Heart right ventricle (tissue), 16 donors: ENCODE measurements around the gene BIRC6. TPM values are rescaled to one million over a fixed set of nuclear protein-coding genes. Genes with fewer than 3 reads are reported as not detected.

Experiments used
- ATAC-seq, 8 donors: fragments of 200-7000 bp; cut with Tn5 transposase; one replicate each; pipeline ENCODE4 v1.9.1; 2020; ENCODE audit warnings: mild to moderate bottlenecking in 8 of 8, moderate library complexity in 8 of 8, moderate number of reproducible peaks in 1 of 8
- DNase-seq, 2 donors: peaks; one replicate each; pipeline ENCODE4 v3.0.0-alpha.2; 2020
- H3K27ac ChIP-seq, 10 donors: fragments of 200-600 bp; sonication (generic) in 2 of 10; one replicate each; pipeline versions ENCODE4 v1.5.0 to v1.8.0; 2020 to 2022; ENCODE audit warnings: mild to moderate bottlenecking in 3 of 10
- H3K27me3 ChIP-seq, 7 donors: fragments of 200-600 bp; one replicate each; pipeline ENCODE4 v1.8.0; 2021 to 2022; ENCODE audit warnings: mild to moderate bottlenecking in 2 of 7
- H3K36me3 ChIP-seq, 9 donors: fragments of 200-600 bp; sonication (generic) in 1 of 9; one replicate each; pipeline versions ENCODE4 v1.5.0 to v1.8.0; 2020 to 2022; ENCODE audit warnings: mild to moderate bottlenecking in 2 of 9
- H3K4me1 ChIP-seq, 9 donors: fragments of 200-600 bp; sonication (generic) in 1 of 9; one replicate each; pipeline versions ENCODE4 v1.5.0 to v1.8.0; 2020 to 2022; ENCODE audit warnings: mild to moderate bottlenecking in 4 of 9
- H3K4me3 ChIP-seq, 10 donors: fragments of 200-600 bp; sonication (generic) in 2 of 10; one replicate each; pipeline versions ENCODE4 v1.5.0 to v1.8.0; 2020 to 2022; ENCODE audit warnings: mild to moderate bottlenecking in 7 of 10, moderate library complexity in 2 of 10
- H3K9me3 ChIP-seq, 11 donors: fragments of 200-600 bp in 10 of 11; sonication (generic) in 2 of 11; one replicate each; pipeline versions ENCODE4 v1.5.0 to v1.8.0; 2013 to 2022; ENCODE audit warnings: mild to moderate bottlenecking in 2 of 11, control low read depth in 1 of 11, moderate library complexity in 1 of 11
- CTCF ChIP-seq, 9 donors: fragments of 200-600 bp; sonication (generic) in 2 of 9; IDR thresholded peaks; one replicate each; pipeline versions ENCODE4 v1.5.0 to v1.8.0; 2021 to 2022; ENCODE audit warnings: antibody characterized with exemption in 9 of 9, mild to moderate bottlenecking in 5 of 9, moderate library complexity in 1 of 9
- WGBS, 2 donors: extraction: QIAGEN DNeasy Blood & Tissue Kit; methylation state at CpG; one replicate each; pipeline ENCODE4 v1.1.7; 2013; ENCODE audit warnings: inconsistent platforms in 1 of 2; 5-methylcytosine and 5-hydroxymethylcytosine counted together
- intact Hi-C, 10 donors: fragments of 100-400 bp; cut with DNase I; formaldehyde crosslinking; loops; one replicate each; pipeline versions ENCODE4 v1.11.1 to v1.14.2; 2022
- polyA plus RNA-seq, 2 donors: library from polyadenylated mRNA; stranded (reverse); fragments of 200-250 nt; gene quantifications; one replicate each; pipeline ENCODE4 v1.2.3, GENCODE V29; 2013
- total RNA-seq, 10 donors: library from RNA; stranded (reverse); fragmentation: NEBNext Ultra II Directional in 3 of 10; extraction: Animal tissue kit (Norgen Biotek cat#: 25700) in 3 of 10; gene quantifications; one replicate each; pipeline versions ENCODE4 v1.2.1 to v1.2.4, GENCODE V29; 2021 to 2023
- donor health status: Arrhythmogenic right ventricular cardiomyopathy.
- donor health status: ischemic (EF 13 %, LVEDD 7.1; RV severe dilation, severe dysfunction).
- donor health status: healthy with polysubstance abuse.
- donor health status: DM: no; HTN: yes; CAD: no.
- donor health status: DM: no; HTN: no; CAD: no.
- donor health status: ischemic (EF 25% LVEDD 6.9; RV normal size, moderate dysfunction).
- donor health status: ischemic (EF 25% LVEDD 5.7; RV mildly dilated, moderate dysfunction).
- donor health status: healthy.
- donor health status: DM: yes; HTN: yes; CAD: no.
- donor health status: Ischemic cardiomyopathy.
- donor health status: ischemic (EF 35%, LVEDD 5.7; RV mildly dilated, moderate dysfunction).
- donor health status: nonischemic (EF 11% LVEDD 7.7; RV severe dilation, severe dysfunction).
- donor health status: DM: yes; HTN: yes; CAD: no.
- donor health status: PGD.
- donor health status: ischemic (EF 29% LVEDD 5.4; RV normal size, mild dysfunction).
- donor health status: nonischemic (EF 23%, LVEDD 6.1; RV moderate dilation, normal function).

BIRC6 gene
- total and polyA plus RNA-seq, 12 donors = 12.8 to 64.0 (median 47.6) TPM

- H3K4me3 ChIP-seq = no peak overlapping the region
- TF ChIP-seq CTCF (IDR thresholded peaks at IDR 0.05) = no peak
- peaks cover 0 to 99% (median 23%) of the 10 kb centered on the region in 9 donors for H3K36me3 ChIP-seq
- no peak for ATAC-seq
- no peaks in the 10 kb centered on the region for H3K4me1 ChIP-seq
- H3K27me3 ChIP-seq = no peaks in the 10 kb centered on the region
- DNase-seq = no peak
- intact Hi-C loops = no loop called here
- no peak overlapping the region for H3K27ac ChIP-seq
- 99% methylated on average over 5 of the region's 5 CpGs for WGBS, 2 donors
- H3K9me3 ChIP-seq = no peaks in the 10 kb centered on the region
Observed at GRCh38 chr2:32399221-32399620, 42.4 kb downstream of the BIRC6 start.

GRCh38 chr2:32402091-32402490 is 45.3 kb downstream of the BIRC6 start:
- H3K9me3 ChIP-seq = no peaks in the 10 kb centered on the region
- DNase-seq (no peak), ATAC-seq (no peak)
- H3K4me1 ChIP-seq = no peaks in the 10 kb centered on the region
- H3K27me3 ChIP-seq = no peaks in the 10 kb centered on the region
- H3K4me3 ChIP-seq = no peak overlapping the region
- intact Hi-C loops = no loop called here
- H3K36me3 ChIP-seq = peaks cover 0 to 99% (median 8%) of the 10 kb centered on the region in 9 donors
- H3K27ac ChIP-seq = no peak overlapping the region
- no peak for TF ChIP-seq CTCF (IDR thresholded peaks at IDR 0.05)

- Histone ChIP-seq H3K4me3 (no peak overlapping the region), H3K9me3 (no peaks in the 10 kb centered on the region), H3K4me1 (no peaks in the 10 kb centered on the region), H3K36me3 (peaks cover 0 to 100% (median 0%) of the 10 kb centered on the region in 9 donors), H3K27me3 (no peaks in the 10 kb centered on the region), H3K27ac (no peak overlapping the region)
- TF ChIP-seq CTCF (IDR thresholded peaks at IDR 0.05) = no peak
- no peak for DNase-seq
- 95% methylated on average over 5 of the region's 5 CpGs for WGBS, 2 donors
- intact Hi-C loops = no loop called here
- ATAC-seq = no peak
Observed at GRCh38 chr2:32403782-32404181, 47.0 kb downstream of the BIRC6 start.

GRCh38 chr2:32404691-32405090 is 47.9 kb downstream of the BIRC6 start:
- DNase-seq = no peak
- ATAC-seq = no peak
- peaks cover 0 to 100% (median 0%) of the 10 kb centered on the region in 9 donors for H3K36me3 ChIP-seq
- WGBS, 2 donors = 92 to 95% methylated on average over 3 of the region's 3 CpGs
- no peaks in the 10 kb centered on the region for H3K4me1 ChIP-seq
- TF ChIP-seq CTCF (IDR thresholded peaks at IDR 0.05) = no peak
- intact Hi-C loops = no loop called here
- no peak overlapping the region for H3K27ac ChIP-seq
- no peaks in the 10 kb centered on the region for H3K9me3 ChIP-seq
- H3K27me3 ChIP-seq = no peaks in the 10 kb centered on the region
- H3K4me3 ChIP-seq = no peak overlapping the region
